SK-N-SH (cell line): ENCODE measurements around the gene DSCAM.

Experiments
- CTCF ChIP-seq: fragments of 200-600 bp; sonication (generic); IDR thresholded peaks from 2 replicates; pipeline ENCODE4 v1.6.1; 2017; ENCODE audit warnings: antibody characterized with exemption, mild to moderate bottlenecking, moderate library complexity
- PBX3 ChIP-seq: IDR thresholded peaks from 2 replicates; pipeline ENCODE4; 2012

GRCh38 chr21:40208206-40208947, 638.6 kb downstream of the DSCAM start:
- TF ChIP-seq CTCF (no peak), PBX3 (no peak)
